ENCODE data around the gene SCN3B.

SCN3B gene

DNA sequence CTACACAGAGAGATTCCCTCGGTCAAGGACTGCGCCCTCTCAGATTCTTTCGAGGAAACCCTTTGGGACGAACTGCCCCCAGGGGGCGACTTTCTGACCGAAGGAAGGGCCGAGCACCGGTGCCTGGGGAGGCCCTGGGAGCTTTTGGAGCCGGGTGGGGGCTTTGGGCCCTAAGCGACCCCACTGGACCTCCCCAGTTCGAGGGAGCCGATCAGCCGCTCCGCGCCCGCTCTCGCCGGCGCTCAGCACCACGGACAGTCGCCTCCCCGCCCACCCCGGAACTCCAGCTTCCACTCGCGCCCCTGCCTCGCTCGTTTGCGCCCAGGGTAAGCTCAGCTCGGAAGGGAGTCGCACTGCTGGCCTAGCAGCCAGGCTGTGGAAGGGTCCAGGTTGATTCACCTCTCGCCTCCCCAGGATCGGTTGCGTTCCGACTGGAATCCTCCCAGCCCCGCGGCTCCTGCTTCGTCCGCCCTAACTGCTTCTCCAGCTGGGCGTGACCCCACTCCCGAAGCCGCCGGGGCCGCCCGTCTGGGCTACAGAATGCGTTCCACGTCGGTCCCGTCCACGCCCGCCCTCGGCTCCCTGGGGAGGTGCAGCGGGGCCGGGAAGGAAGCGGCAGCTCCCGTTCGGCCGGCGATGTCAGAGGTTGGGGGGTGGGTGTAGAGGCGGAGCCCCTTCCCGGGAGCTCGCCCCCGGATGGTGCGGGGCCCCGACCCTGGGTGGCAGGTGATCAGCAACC, 428 bp downstream of the SCN3B start:
- no peak for DNase-seq

DNA sequence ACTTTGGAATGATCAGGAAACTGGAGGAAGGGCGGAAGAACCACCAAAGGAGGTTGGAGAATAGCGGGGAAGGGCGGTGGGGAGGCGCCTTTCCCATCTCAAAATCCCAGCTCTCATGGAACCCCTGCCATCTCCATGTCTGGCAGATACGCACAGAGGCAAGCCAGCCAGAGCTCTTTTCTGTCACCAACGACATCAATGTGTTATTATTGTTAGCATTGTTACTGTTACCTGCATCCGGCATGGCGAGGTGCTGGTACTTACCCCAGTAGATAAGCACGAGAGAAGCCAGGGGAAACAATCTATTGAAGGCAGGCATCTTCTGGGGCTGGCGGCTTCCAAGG, 969 bp downstream of the SCN3B start:
- no peak for DNase-seq

- DNase-seq = no peak
These were observed 1.8 kb downstream of the SCN3B start for GRCh38 chr11:123652599-123652998.

- no peak for DNase-seq
These were observed 3.5 kb downstream of the SCN3B start for GRCh38 chr11:123650901-123651300.

- no peak for DNase-seq
These were observed 9.0 kb downstream of the SCN3B start for GRCh38 chr11:123645286-123645975.

DNA sequence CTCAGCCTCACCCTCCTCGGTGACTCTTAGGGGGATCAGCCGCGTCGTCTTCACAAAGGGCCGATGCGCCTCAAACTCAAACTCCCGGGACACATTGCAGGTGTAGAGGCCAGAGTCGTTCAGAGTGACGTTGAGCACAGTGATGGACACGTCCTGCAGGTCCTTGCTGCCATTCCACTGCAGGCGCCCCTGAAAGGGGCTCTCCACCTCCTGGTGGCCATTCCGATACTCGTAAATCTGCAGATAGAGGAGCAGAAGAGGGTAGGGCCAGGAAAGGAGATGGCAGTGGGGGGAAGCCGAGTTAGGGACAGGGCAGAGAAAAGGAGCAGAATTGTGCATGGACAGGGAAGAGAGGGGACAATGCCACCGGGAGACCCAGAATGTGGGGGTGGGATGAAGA, 12.0 kb downstream of the SCN3B start:
- DNase-seq = no peak

GRCh38 chr11:123641495-123641840, 13.0 kb downstream of the SCN3B start:
- DNase-seq = no peak

DNA sequence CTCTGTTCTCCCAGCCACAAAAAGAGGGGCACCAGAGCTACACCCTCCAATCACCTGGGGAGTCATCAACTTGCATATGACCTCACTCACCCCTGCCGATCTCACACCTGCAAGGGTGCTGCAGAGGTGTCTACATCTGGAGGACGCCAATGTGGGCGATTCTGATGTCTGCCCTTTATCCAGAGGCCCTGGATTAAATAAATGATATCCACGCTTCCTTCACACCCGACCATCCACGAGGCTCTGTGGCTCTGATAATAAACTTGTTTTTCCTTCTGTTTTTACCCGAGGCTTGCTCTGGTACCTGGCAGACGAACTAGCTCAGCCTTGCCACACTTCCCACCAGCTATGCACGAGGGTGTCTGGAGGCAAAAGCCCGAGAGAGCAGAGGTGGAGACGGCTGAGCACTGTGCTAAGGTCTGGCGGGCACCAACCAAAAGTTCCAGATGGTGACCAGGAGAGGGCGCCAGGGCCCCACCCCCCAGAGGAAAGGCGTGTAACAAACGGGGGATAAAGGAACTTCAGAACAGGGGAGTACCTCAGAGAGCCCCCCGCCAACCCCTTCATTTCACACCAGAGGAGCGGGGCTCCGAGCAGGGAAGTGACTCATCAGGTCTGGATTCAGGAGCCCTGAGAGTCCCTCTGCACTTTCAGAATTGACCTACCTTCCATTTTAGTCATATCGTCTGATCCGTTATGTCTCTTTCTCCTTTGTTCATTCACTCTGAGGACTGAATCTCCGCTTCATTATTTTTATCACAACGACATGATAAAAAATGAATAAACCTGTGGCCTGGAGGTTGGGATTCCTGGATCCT, 13.5 kb downstream of the SCN3B start:
- peak; percentile 25 for DNase-seq

DNA sequence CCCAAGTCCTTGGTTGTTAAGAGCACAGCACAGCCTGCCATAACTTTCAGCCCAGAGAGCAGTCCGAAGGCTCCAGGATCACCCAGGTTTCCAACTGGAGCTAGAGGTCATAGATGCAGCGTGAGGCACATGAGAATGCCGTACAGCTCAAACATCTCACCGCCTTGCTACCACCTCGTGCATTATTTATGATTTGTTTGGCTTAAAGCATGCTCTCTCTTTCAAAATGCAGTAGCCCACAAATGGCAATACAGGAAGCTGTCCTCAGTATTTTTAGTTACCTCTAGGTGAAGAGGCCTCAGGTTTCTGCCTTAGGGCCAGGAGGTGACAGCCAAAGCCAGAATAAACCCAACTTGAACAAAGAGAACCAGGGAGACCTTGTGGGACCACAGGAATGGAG, 14.4 kb downstream of the SCN3B start:
- DNase-seq = no peak

GRCh38 chr11:123630126-123630608, 24.3 kb downstream of the SCN3B start:
- DNase-seq = no peak

GRCh38 chr11:123628936-123629683, 25.3 kb downstream of the SCN3B start:
- no peak for DNase-seq

DNA sequence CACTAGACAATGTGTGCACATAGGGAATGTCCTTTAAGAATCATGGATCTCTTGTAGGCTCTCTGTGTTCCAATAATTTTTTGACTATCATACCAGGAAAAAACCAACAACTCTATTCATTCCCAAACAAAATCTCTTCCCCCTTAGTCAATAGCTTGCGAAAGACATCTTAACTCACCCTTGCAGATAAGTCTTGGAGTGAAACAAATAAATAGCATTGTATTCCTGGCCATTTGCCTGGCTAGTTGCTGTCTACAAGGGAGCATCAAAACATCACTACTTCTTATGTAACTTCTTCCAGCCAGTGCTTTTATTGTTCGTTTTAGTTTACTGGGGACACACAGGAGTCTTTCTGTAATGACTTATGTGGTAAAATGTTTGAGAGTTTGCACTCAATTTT, 29.4 kb downstream of the SCN3B start:
- no peak for DNase-seq

- DNase-seq = no peak
These were observed 31.8 kb downstream of the SCN3B start for GRCh38 chr11:123622576-123622975.

DNA sequence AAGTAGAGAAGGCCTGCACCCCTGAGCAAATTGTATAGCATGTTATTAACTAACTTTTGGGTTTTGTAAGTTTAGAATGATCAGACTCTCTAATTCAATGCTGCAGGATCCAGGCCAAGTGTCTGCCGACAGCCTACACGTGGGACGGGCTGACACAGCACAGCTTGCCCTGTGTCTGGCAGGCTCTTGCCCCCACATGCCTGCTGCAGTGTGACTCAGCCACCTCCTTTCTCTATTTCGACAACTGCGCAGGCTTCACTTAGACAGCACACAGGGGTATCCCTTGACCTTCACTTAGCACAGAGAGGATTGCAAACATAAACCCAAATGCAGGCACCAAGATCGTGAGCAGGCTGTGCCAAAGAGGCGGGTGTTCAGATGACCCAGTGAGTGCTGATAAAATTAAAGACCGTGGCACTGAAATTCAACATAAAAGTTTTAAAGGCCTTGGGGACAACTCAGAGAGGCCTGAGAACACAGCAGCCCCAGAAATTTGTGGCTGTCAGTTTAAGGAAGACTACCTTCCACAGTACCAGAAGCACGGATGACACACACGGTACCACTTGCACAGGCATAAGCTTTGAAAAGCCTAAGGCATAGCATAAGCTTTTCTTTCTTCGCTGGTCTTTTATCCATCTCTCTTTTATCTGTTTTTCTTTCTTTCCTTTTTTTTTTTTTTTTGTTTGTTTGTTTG, 37.8 kb downstream of the SCN3B start:
- DNase-seq = no peak

- DNase-seq = no peak
These were observed 42.7 kb downstream of the SCN3B start for GRCh38 chr11:123611698-123612097.

GRCh38 chr11:123608945-123609344, 45.5 kb downstream of the SCN3B start:
- DNase-seq = no peak

DNA sequence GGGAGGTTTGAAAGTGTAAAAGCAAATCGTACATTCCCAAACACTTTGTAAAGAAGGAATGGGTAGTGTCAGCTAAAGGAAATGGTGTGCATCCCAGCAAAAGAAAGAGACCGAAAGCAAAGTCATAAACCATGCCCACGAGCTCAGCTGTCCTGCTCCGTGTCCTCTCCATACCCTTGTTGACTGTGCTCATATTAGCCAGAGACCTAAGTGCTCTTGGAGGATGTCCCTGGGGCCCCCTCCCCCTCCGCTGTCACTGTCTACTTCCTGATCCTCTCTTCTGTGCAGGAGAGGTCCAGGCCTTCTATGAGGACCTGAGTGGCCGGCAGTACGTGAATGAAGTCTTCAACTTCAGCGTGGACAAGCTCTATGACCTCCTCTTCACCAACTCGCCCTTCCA, 46.1 kb downstream of the SCN3B start:
- no peak for DNase-seq

- no peak for DNase-seq
These were observed 46.6 kb downstream of the SCN3B start for GRCh38 chr11:123607781-123608180.

- DNase-seq = no peak
These were observed 50.8 kb downstream of the SCN3B start for GRCh38 chr11:123603666-123604065.

- DNase-seq = no peak
These were observed 52.7 kb downstream of the SCN3B start for GRCh38 chr11:123601743-123602142.

DNA sequence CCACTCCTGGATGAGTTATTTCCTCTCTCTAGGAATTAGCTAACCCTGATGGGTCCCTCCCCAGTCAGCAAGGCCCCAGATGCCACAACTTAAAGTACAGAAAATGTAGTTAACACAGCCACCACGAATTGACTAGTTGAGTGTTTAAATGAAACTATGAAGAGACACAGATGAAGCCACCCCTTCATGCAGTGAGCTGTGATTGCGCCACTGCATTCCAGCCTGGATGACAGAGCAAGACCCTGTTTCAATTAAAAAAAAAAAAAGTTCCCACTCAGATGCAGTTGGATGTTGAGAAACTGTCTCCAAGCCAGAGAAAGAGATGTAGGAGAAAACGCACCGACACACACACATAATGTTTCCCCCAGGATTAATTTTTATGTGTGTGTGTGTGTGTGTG, 53.3 kb downstream of the SCN3B start:
- no peak for DNase-seq

DNA sequence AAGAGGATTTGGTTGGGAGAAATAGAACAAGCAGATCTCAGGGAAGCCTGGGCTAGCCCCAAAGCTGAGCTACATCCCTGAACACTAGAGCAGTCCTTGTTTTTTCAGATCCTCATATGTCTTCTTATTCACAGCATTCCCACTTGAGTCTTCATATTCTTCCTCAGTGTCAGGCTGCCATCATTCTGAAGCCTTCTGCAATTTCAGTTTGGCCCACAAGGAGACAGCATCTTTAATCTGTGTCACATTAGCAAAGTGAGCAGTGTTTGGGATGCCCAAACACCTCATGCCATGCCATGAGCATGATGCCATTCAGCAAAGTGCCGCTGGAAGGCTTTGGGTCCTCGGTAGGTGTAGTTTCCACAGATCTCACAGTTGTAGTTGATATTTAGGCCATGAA, 56.6 kb downstream of the SCN3B start:
- DNase-seq = no peak

DNA sequence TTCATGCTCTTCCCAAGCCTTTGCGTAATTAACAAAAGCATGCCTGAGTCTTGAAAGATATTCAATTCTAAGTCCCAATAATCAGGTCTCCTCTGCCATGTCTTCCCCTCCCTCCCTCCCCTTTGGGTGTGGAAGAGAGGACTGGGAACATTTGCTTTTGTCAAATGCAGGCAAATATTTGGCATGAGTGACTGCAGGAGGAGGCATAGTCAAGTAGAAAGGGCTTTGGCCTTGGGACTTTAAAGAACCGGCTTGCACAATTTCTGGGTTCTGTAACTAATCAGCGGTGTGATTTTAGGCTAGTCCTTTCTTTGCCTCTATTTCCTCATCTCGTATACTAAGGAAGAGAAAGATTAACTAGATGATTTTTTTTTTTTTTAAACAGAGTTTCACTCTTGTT, 59.5 kb downstream of the SCN3B start:
- no peak for DNase-seq

Measured in CD4-positive, alpha-beta T cell treated with Interleukin-21 for 1 hour (primary cell).